GM21576 (cell line): ENCODE measurements around the gene MAP4K2.

Experiments used
- ATAC-seq: cut with Tn5 transposase; IDR thresholded peaks from one replicate; pipeline ENCODE4 v1.9.1; 2021; ENCODE audit warnings: mild to moderate bottlenecking, moderate library complexity; ENCODE audit not compliant: unreplicated experiment

The MAP4K2 gene

GRCh38 chr11:64792482-64792881, 10.5 kb downstream of the MAP4K2 start:
- no peak for ATAC-seq

GRCh38 chr11:64791781-64792291, 11.2 kb downstream of the MAP4K2 start:
- ATAC-seq, result no peak

- no peak for ATAC-seq
Measured at GRCh38 chr11:64790205-64791095, 12.6 kb downstream of the MAP4K2 start.

- no peak for ATAC-seq
Measured at GRCh38 chr11:64789331-64790204, 13.4 kb downstream of the MAP4K2 start.

- ATAC-seq, result no peak
Measured at GRCh38 chr11:64788321-64789215, 14.4 kb downstream of the MAP4K2 start.

GRCh38 chr11:64787526-64788320, 15.3 kb downstream of the MAP4K2 start:
- no peak for ATAC-seq

GRCh38 chr11:64786308-64786707, 16.7 kb downstream of the MAP4K2 start:
- no peak for ATAC-seq

- ATAC-seq, result no peak
Measured at GRCh38 chr11:64784813-64785581, 18.0 kb downstream of the MAP4K2 start.

- peak; percentile 75 for ATAC-seq
Measured at GRCh38 chr11:64778473-64779298, 24.3 kb downstream of the MAP4K2 start, which contains the start of gene SF1. TSS of gene SF1 (minus strand) at chr11:64778542. CDS start at chr11:64778392, 150 bp downstream.

GRCh38 chr11:64778223-64778472, 24.9 kb downstream of the MAP4K2 start:
- no peak for ATAC-seq

GRCh38 chr11:64777449-64778222, 25.4 kb downstream of the MAP4K2 start:
- no peak for ATAC-seq

GRCh38 chr11:64776875-64777274, 26.1 kb downstream of the MAP4K2 start:
- no peak for ATAC-seq

GRCh38 chr11:64776425-64776824, 26.6 kb downstream of the MAP4K2 start:
- ATAC-seq, result no peak

GRCh38 chr11:64774144-64774543, 28.9 kb downstream of the MAP4K2 start:
- no peak for ATAC-seq

- ATAC-seq, result peak; percentile 43
Measured at GRCh38 chr11:64772303-64773018, 30.6 kb downstream of the MAP4K2 start.

- ATAC-seq, result peak; percentile 32
Measured at GRCh38 chr11:64771861-64772260, 31.2 kb downstream of the MAP4K2 start.

GRCh38 chr11:64770120-64770519, 32.9 kb downstream of the MAP4K2 start:
- ATAC-seq, result no peak
